A549 (cell line): ENCODE measurements around the gene PPP4R3B. TPM values are rescaled to one million over a fixed set of nuclear protein-coding genes. Genes with fewer than 3 reads are reported as not detected.

ENCODE experiments used
- ATAC-seq, 2 experiments: fragments of 200-7000 bp in 1 of 2; fragments of >200 bp in 1 of 2; cut with Nextera tagmentation in 1 of 2; cut with Tn5 transposase in 1 of 2; 3 replicates each; pipeline versions ENCODE4 v1.8.0 to v1.9.1; 2018 to 2020; ENCODE audit warnings: mild to moderate bottlenecking in 1 of 2, moderate library complexity in 1 of 2
- CTCF ChIA-PET: fragments of 300-600 bp; sonication (Branson Sonifier 250); formaldehyde crosslinking; extraction: SDS; loops from one replicate; lab custom pipeline; 2021; ENCODE audit warnings: antibody characterized with exemption, inconsistent platforms; lab: Yijun Ruan, JAX
- POLR2A ChIA-PET: fragments of 350-600 bp; formaldehyde crosslinking; extraction: SDS; loops from one replicate; lab custom pipeline; 2021; ENCODE audit warnings: antibody characterized with exemption, inconsistent platforms; lab: Yijun Ruan, JAX
- DNase-seq, 2 experiments: peaks; one replicate each; pipeline versions ENCODE4 v3.0.0 to v3.0.0-alpha.2; 2011 to 2016; ENCODE audit warnings: low read depth in 1 of 2, low spot score in 1 of 2
- FAIRE-seq: peaks from 2 replicates; lab custom pipeline; 2011; peaks lifted over from hg19 to GRCh38; lab: Jason Lieb, UNC
- H3K27ac ChIP-seq, 2 experiments: fragments of >200 bp; sonication (Bioruptor Twin); formaldehyde crosslinking; 3 replicates each; pipeline ENCODE4 v1.5.1; 2016 to 2017
- H3K4me1 ChIP-seq: fragments of >200 bp; sonication (Bioruptor Twin); formaldehyde crosslinking; 3 replicates; pipeline ENCODE4 v1.6.1; 2016
- H3K4me2 ChIP-seq: fragments of >200 bp; sonication (Bioruptor Twin); formaldehyde crosslinking; 3 replicates; pipeline ENCODE4 v1.6.1; 2016
- H3K4me3 ChIP-seq: fragments of >200 bp; sonication (Bioruptor Twin); formaldehyde crosslinking; 3 replicates; pipeline ENCODE4 v1.5.1; 2016
- H3K9me3 ChIP-seq: fragments of >200 bp; sonication (Bioruptor Twin); formaldehyde crosslinking; 3 replicates; pipeline ENCODE4 v1.6.1; 2016
- BHLHE40 ChIP-seq: IDR thresholded peaks from 2 replicates; pipeline ENCODE4 v1.6.1; 2012; ENCODE audit warnings: low read depth, low read length, inconsistent platforms
- CBX2 ChIP-seq: fragments of 200-600 bp; sonication (generic); IDR thresholded peaks from 2 replicates; pipeline ENCODE4 v1.6.1; 2016; ENCODE audit warnings: low read depth, mild to moderate bottlenecking, borderline replicate concordance
- ELK1 ChIP-seq: fragments of 150-350 bp; IDR thresholded peaks from 2 replicates; pipeline ENCODE4 v1.6.1; 2014; ENCODE audit warnings: low read depth, mild to moderate bottlenecking, low read length
- EP300 ChIP-seq, 2 experiments: fragments of >200 bp; sonication (Bioruptor Twin); formaldehyde crosslinking; IDR thresholded peaks; 2 replicates in 1 of 2; 3 replicates in 1 of 2; pipeline ENCODE4 v1.6.1; 2016 to 2017
- ESRRA ChIP-seq: fragments of 150-350 bp; IDR thresholded peaks from 2 replicates; pipeline ENCODE4 v1.6.1; 2014; ENCODE audit warnings: mild to moderate bottlenecking, low read length, borderline replicate concordance
- GATA3 ChIP-seq: IDR thresholded peaks from 2 replicates; pipeline ENCODE4 v1.6.1; 2012; ENCODE audit warnings: borderline replicate concordance
- HDAC2 ChIP-seq: fragments of 200-600 bp; sonication (generic); IDR thresholded peaks from 2 replicates; pipeline ENCODE4 v1.6.1; 2016
- HOXB13 ChIP-seq: fragments of 250-450 bp; sonication (Bioruptor Pico); IDR thresholded peaks from 2 replicates; pipeline ENCODE4 v1.5.0; 2020; ENCODE audit warnings: low read depth, mild to moderate bottlenecking, moderate library complexity
- JUN ChIP-seq, 2 experiments: fragments of >200 bp; sonication (Bioruptor Twin); formaldehyde crosslinking; IDR thresholded peaks; 2 replicates in 1 of 2; 3 replicates in 1 of 2; pipeline ENCODE4 v1.6.1; 2016 to 2017
- KDM1A ChIP-seq: fragments of 200-600 bp; sonication (generic); IDR thresholded peaks from 2 replicates; pipeline ENCODE4 v1.6.1; 2016; ENCODE audit warnings: low read depth, mild to moderate bottlenecking
- NPAS2 ChIP-seq: fragments of 250-450 bp; sonication (Bioruptor Pico); IDR thresholded peaks from 2 replicates; pipeline ENCODE4 v1.8.0; 2022; ENCODE audit warnings: mild to moderate bottlenecking, moderate library complexity, borderline replicate concordance
- NR3C1 ChIP-seq: fragments of >200 bp; sonication (Bioruptor Twin); formaldehyde crosslinking; IDR thresholded peaks from 3 replicates; pipeline ENCODE4 v1.6.1; 2017
- PHF8 ChIP-seq: fragments of 200-600 bp; sonication (generic); IDR thresholded peaks from 2 replicates; pipeline ENCODE4 v1.6.1; 2016; ENCODE audit warnings: low read depth, mild to moderate bottlenecking, antibody characterized with exemption, moderate library complexity, borderline replicate concordance
- POLR2AphosphoS2 ChIP-seq: conservative IDR thresholded peaks from 2 replicates; pipeline ENCODE4 v1.6.1; 2012; ENCODE audit warnings: low read length, improper control_type of control experiment, inconsistent platforms
- RCOR1 ChIP-seq: fragments of 150-350 bp; IDR thresholded peaks from 2 replicates; pipeline ENCODE4 v1.6.1; 2014; ENCODE audit warnings: antibody characterized with exemption, low read length, low read depth
- REST ChIP-seq: fragments of 200-600 bp; sonication (generic); IDR thresholded peaks from 2 replicates; pipeline ENCODE4 v1.6.1; 2016; ENCODE audit warnings: antibody characterized with exemption, mild to moderate bottlenecking, moderate library complexity
- TP53 ChIP-seq: fragments of 250-450 bp; sonication (Bioruptor Pico); IDR thresholded peaks from 2 replicates; pipeline ENCODE4 v1.5.0; 2021; ENCODE audit warnings: mild to moderate bottlenecking, moderate library complexity
- ZNF302 ChIP-seq: fragments of 250-450 bp; sonication (Bioruptor Pico); IDR thresholded peaks from 2 replicates; pipeline ENCODE4 v1.9.0; 2021; ENCODE audit warnings: inconsistent platforms, mild to moderate bottlenecking, moderate library complexity
- WGBS: methylation state at CpG from one replicate; pipeline ENCODE4 v1.1.6; 2017; ENCODE audit errors: missing lambda C conversion rate; 5-methylcytosine and 5-hydroxymethylcytosine counted together
- polyA plus RNA-seq, 4 experiments: library from polyadenylated mRNA; depleted of rRNA in 3 of 4; stranded (reverse); fragments of >200 nt; fragmentation: RNase III in 1 of 4; extraction: RNeasy Plus Mini Kit Qiagen cat#74134 plus additional on column Dnase treatment in 1 of 4; gene quantifications; 2 replicates in 3 of 4; 3 replicates in 1 of 4; pipeline ENCODE4 v1.2.3, GENCODE V29; 2011 to 2017
- TF ChIP-seq, protein P1 (sequence below): fragments of >200 bp; sonication (Bioruptor Twin); formaldehyde crosslinking; IDR thresholded peaks from 3 replicates; pipeline ENCODE4 v1.6.1; 2016

PPP4R3B gene
- polyA plus RNA-seq, 2 of the 4 experiments (the other 2 are of a cell fraction), result 34.6 to 70.9 TPM

- TF ChIP-seq HDAC2 (no peak), GATA3 (0 out of 2 replicates have a peak, but pooled peaks have one; percentile 4), RCOR1 (no peak)
- TF ChIP-seq, all 56 proteins: peak for 1
- WGBS, result 94% methylated on average over 3 of the region's 3 CpGs
Observed at GRCh38 chr2:55610954-55611743, 6.3 kb downstream of the PPP4R3B start.

GRCh38 chr2:55609938-55610578, 7.4 kb downstream of the PPP4R3B start:
- no peak for DNase-seq
- CTCF ChIA-PET, result interaction anchor here (2.2 kb wide), 1 partner anchor 25 kb away, joined by 4 read pairs; no protein-coding TSS in a partner anchor
- FAIRE-seq, result no peak
- POLR2A ChIA-PET, result interaction anchor here (0.9 kb wide), 1 partner anchor 9 kb away, joined by 5 read pairs; no protein-coding TSS in a partner anchor
- WGBS, result 38% methylated on average over 1 of the region's 1 CpG
- H3K27ac ChIP-seq, result peak overlapping the region in 1 of 2 experiments; percentile 50; a peak in 4 of 6 replicates
- peak overlapping the region; percentile 66 for H3K4me2 ChIP-seq
- peak; percentile 42 to 44; a peak in 4 of 6 replicates for ATAC-seq
- no peaks in the 10 kb centered on the region for H3K9me3 ChIP-seq
- TF ChIP-seq BHLHE40 (no peak), NR3C1 (no peak), NPAS2 (no peak), KDM1A (no peak), RCOR1 (no peak), ESRRA (no peak)
- TF ChIP-seq, all 56 proteins: peak for 0
- Histone ChIP-seq H3K4me1 (peaks cover 23% of the 10 kb centered on the region), H3K4me3 (no peak overlapping the region)

More at GRCh38 chr2:55610954-55611743, 6.3 kb downstream of the PPP4R3B start:
- ChIA-PET POLR2A (interaction anchor here (0.9 kb wide), 1 partner anchor 10 kb away, joined by 5 read pairs; no protein-coding TSS in a partner anchor), CTCF (interaction anchor here (1.2 to 2.2 kb wide), 2 partner anchors 26 to 397 kb away, joined by 4 read pairs; no protein-coding TSS in a partner anchor)
- DNase-seq, result no peak
- Histone ChIP-seq H3K4me3 (no peak overlapping the region), H3K27ac (no peak overlapping the region; a peak in 1 of 6 replicates), H3K9me3 (no peaks in the 10 kb centered on the region), H3K4me1 (peaks cover 28% of the 10 kb centered on the region), H3K4me2 (no peak overlapping the region; the same call in 2 of the 3 replicates)
- no peak for FAIRE-seq
- ATAC-seq, result peak in 1 of 2 experiments; percentile 19; a peak in 1 of 6 replicates

GRCh38 chr2:55609193-55609794, 8.1 kb downstream of the PPP4R3B start:
- Histone ChIP-seq H3K27ac (no peak overlapping the region), H3K4me1 (peaks cover 22% of the 10 kb centered on the region), H3K4me2 (peak overlapping the region; percentile 66), H3K4me3 (no peak overlapping the region), H3K9me3 (no peaks in the 10 kb centered on the region)
- no peak for ATAC-seq
- no peak for DNase-seq
- FAIRE-seq, result no peak
- ChIA-PET POLR2A (no interaction called here), CTCF (interaction anchor here (0.8 to 1.2 kb wide), 2 partner anchors 9 to 28 kb away, joined by 3 to 6 read pairs; no protein-coding TSS in a partner anchor)
- WGBS, result 79% methylated on average over 8 of the region's 8 CpGs
- TF ChIP-seq POLR2AphosphoS2 (no peak), HOXB13 (no peak), EP300 (IDR thresholded peaks at IDR 0.05) (no peak), TP53 (CRISPR knock-in tag) (no peak), JUN (IDR thresholded peaks at IDR 0.05) (no peak), REST (no peak), ELK1 (no peak), PHF8 (no peak), CBX2 (no peak), ZNF302 (CRISPR knock-in tag) (no peak), KDM1A (no peak)
- TF ChIP-seq, protein P1, sequence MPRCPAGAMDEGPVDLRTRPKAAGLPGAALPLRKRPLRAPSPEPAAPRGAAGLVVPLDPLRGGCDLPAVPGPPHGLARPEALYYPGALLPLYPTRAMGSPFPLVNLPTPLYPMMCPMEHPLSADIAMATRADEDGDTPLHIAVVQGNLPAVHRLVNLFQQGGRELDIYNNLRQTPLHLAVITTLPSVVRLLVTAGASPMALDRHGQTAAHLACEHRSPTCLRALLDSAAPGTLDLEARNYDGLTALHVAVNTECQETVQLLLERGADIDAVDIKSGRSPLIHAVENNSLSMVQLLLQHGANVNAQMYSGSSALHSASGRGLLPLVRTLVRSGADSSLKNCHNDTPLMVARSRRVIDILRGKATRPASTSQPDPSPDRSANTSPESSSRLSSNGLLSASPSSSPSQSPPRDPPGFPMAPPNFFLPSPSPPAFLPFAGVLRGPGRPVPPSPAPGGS, result no peak
- TF ChIP-seq, all 56 proteins: peak for 0
